ENCODE results near the gene HCN1.
A peak's percentile ranks its signal among the peaks of the same experiment; 100 is the strongest.
"Not testable (repeated sequence)": the region's sequence is repeated elsewhere in the genome, so short reads cannot be mapped to it uniquely, and the experiment has no call there.

The HCN1 gene

DNA sequence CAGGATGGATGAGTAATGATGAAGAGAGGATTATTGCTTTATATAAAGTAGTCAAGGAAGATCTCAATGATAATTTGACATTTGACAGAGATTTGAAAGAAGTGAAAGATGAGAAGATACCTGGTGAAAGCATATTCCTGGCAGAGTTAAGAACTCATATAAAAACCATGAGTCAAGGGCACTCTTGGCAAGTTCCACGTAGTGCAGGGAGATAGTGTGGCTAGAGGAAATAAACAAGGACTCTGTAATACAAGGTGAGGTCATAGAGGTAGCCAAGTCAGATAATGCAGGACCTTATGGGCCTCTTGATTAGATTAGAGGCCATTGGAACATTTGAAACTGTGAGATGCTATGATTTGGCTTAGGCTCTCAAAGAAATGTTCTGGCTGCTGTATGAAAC lies 72.3 kb downstream of the HCN1 start:
- 80 to 91% methylated on average over 1 of the region's 1 CpG for WGBS, 2 experiments (ENCODE audit: insufficient coverage in 2 of 2)
- Histone ChIP-seq H3K4me1 (ENCODE audit: control insufficient read depth, insufficient read depth, low read length, poor library complexity, severe bottlenecking) (no peaks in the 10 kb centered on the region), H3K27ac (ENCODE audit: low read depth, low read length, severe bottlenecking) (no peak overlapping the region), H3K36me3 (ENCODE audit: control insufficient read depth, insufficient read depth, low read length) (no peaks in the 10 kb centered on the region), H3K4me3 (ENCODE audit: extremely low read depth, insufficient read depth, low read length, poor library complexity, severe bottlenecking) (no peak overlapping the region), H3K9me3 (ENCODE audit: control insufficient read depth, low read length) (no peaks in the 10 kb centered on the region)

DNA sequence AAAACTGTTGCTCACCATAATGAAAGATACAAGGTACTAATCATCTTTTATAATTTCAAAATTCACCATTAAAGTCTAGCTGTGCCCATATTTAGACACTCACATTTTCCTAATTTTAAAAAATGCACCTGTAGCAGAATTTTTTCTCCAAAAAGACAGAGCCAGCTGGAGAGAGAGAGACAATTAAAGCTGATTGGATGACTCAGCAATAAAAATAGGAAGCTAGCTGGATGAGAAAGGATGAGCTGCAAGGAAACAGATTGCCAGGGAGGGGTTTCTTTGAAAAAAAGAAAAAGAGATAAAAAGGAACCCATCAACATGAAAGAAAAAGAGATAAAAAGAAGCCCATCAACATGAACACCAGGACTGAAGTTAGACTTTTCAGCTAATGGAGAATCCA lies 73.8 kb downstream of the HCN1 start:
- Histone ChIP-seq H3K27ac (ENCODE audit: low read depth, low read length, severe bottlenecking) (no peak overlapping the region), H3K36me3 (ENCODE audit: control insufficient read depth, insufficient read depth, low read length) (no peaks in the 10 kb centered on the region), H3K4me3 (ENCODE audit: extremely low read depth, insufficient read depth, low read length, poor library complexity, severe bottlenecking) (no peak overlapping the region), H3K4me1 (ENCODE audit: control insufficient read depth, insufficient read depth, low read length, poor library complexity, severe bottlenecking) (no peaks in the 10 kb centered on the region), H3K9me3 (ENCODE audit: control insufficient read depth, low read length) (no peaks in the 10 kb centered on the region)

GRCh38 chr5:45617859-45618416 lies 78.2 kb downstream of the HCN1 start:
- Histone ChIP-seq H3K27ac (ENCODE audit: low read depth, low read length, severe bottlenecking) (no peak overlapping the region), H3K36me3 (ENCODE audit: control insufficient read depth, insufficient read depth, low read length) (no peaks in the 10 kb centered on the region), H3K4me1 (ENCODE audit: control insufficient read depth, insufficient read depth, low read length, poor library complexity, severe bottlenecking) (no peaks in the 10 kb centered on the region), H3K4me3 (ENCODE audit: extremely low read depth, insufficient read depth, low read length, poor library complexity, severe bottlenecking) (no peak overlapping the region), H3K9me3 (ENCODE audit: control insufficient read depth, low read length) (no peaks in the 10 kb centered on the region)
- 69 to 94% methylated on average over 2 of the region's 3 CpGs for WGBS, 2 experiments (ENCODE audit: insufficient coverage in 2 of 2)

DNA sequence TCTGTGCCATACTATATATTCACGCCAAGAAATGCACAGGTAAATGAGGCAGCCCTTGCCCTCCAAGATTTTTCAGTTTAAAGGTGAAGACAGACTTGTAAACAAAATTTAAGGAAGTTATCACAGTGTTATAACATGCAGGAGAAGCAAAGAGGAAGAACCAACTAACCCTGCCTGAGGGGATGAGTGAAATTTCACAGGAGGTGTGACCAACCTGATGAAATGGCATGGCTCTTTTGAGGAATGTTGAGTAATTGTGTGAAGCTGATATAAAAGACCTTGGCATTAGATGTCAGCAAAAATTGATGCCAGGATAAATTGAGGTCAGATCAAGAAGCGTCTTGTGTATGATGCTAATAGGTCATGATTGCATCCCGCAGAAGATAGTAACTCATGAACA lies 86.5 kb downstream of the HCN1 start:
- Histone ChIP-seq H3K4me1 (ENCODE audit: control insufficient read depth, insufficient read depth, low read length, poor library complexity, severe bottlenecking) (no peaks in the 10 kb centered on the region), H3K4me3 (ENCODE audit: extremely low read depth, insufficient read depth, low read length, poor library complexity, severe bottlenecking) (no peak overlapping the region), H3K9me3 (ENCODE audit: control insufficient read depth, low read length) (no peaks in the 10 kb centered on the region), H3K36me3 (ENCODE audit: control insufficient read depth, insufficient read depth, low read length) (no peaks in the 10 kb centered on the region), H3K27ac (ENCODE audit: low read depth, low read length, severe bottlenecking) (no peak overlapping the region)
- WGBS, 2 experiments (ENCODE audit: insufficient coverage in 2 of 2), result 92 to 100% methylated on average over 2 of the region's 3 CpGs

GRCh38 chr5:45604092-45604491 lies 92.1 kb downstream of the HCN1 start:
- H3K27ac ChIP-seq (ENCODE audit: low read depth, low read length, severe bottlenecking), result no peak overlapping the region
- H3K36me3 ChIP-seq (ENCODE audit: control insufficient read depth, insufficient read depth, low read length), result no peaks in the 10 kb centered on the region
- no peak overlapping the region for H3K4me3 ChIP-seq (ENCODE audit: extremely low read depth, insufficient read depth, low read length, poor library complexity, severe bottlenecking)
- no peaks in the 10 kb centered on the region for H3K9me3 ChIP-seq (ENCODE audit: control insufficient read depth, low read length)
- 67% methylated on average over 1 of the region's 2 CpGs; no CpG with 5 or more reads in 1 of the 2 experiments for WGBS, 2 experiments (ENCODE audit: insufficient coverage in 2 of 2)
- H3K4me1 ChIP-seq (ENCODE audit: control insufficient read depth, insufficient read depth, low read length, poor library complexity, severe bottlenecking), result no peaks in the 10 kb centered on the region

DNA sequence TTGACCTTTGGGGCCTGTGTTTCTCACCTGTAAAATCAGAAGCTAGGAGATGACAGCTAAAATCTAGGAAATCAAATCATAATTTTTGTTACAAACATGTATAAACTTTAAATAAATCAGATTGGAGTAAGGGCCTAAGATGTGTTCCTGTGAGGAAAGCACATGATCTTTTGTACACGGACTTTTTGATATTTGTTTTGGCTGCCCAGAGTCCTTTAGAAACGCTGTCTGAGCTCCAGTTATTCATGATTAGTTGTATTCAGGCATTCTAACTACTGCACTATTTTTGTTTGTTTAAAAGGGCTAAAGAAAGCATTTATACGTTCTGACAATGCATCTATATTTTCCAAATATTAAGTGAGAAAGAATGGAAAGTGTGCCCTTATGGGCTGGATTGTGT lies 94.8 kb downstream of the HCN1 start:
- H3K4me3 ChIP-seq (ENCODE audit: extremely low read depth, insufficient read depth, low read length, poor library complexity, severe bottlenecking), result no peak overlapping the region
- no peaks in the 10 kb centered on the region for H3K36me3 ChIP-seq (ENCODE audit: control insufficient read depth, insufficient read depth, low read length)
- H3K9me3 ChIP-seq (ENCODE audit: control insufficient read depth, low read length), result no peaks in the 10 kb centered on the region
- H3K27ac ChIP-seq (ENCODE audit: low read depth, low read length, severe bottlenecking), result no peak overlapping the region
- 85 to 88% methylated on average over 1 to 2 of the region's 3 CpGs for WGBS, 2 experiments (ENCODE audit: insufficient coverage in 2 of 2)
- H3K4me1 ChIP-seq (ENCODE audit: control insufficient read depth, insufficient read depth, low read length, poor library complexity, severe bottlenecking), result no peaks in the 10 kb centered on the region

DNA sequence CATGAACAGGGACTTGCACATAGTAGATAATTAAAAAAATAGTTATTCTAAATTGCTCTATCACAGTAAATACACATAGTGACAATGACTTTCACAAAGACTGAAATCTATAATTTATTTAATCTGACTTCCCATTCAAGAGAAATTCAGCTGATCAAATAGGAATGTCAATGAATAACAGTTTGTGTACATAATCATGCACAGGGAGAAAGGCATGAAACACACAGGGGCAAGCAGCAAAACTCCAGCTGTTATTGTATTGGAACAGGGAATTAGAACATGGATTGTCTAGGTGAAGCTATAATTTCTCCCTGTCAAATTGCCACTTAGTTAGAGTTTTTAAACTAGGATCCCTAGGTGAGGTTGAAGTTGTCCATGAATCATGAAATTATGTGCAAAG lies 99.9 kb downstream of the HCN1 start:
- no peaks in the 10 kb centered on the region for H3K9me3 ChIP-seq (ENCODE audit: control insufficient read depth, low read length)
- no peak overlapping the region for H3K4me3 ChIP-seq (ENCODE audit: extremely low read depth, insufficient read depth, low read length, poor library complexity, severe bottlenecking)
- no peaks in the 10 kb centered on the region for H3K36me3 ChIP-seq (ENCODE audit: control insufficient read depth, insufficient read depth, low read length)
- no peak overlapping the region for H3K27ac ChIP-seq (ENCODE audit: low read depth, low read length, severe bottlenecking)
- no peaks in the 10 kb centered on the region for H3K4me1 ChIP-seq (ENCODE audit: control insufficient read depth, insufficient read depth, low read length, poor library complexity, severe bottlenecking)

DNA sequence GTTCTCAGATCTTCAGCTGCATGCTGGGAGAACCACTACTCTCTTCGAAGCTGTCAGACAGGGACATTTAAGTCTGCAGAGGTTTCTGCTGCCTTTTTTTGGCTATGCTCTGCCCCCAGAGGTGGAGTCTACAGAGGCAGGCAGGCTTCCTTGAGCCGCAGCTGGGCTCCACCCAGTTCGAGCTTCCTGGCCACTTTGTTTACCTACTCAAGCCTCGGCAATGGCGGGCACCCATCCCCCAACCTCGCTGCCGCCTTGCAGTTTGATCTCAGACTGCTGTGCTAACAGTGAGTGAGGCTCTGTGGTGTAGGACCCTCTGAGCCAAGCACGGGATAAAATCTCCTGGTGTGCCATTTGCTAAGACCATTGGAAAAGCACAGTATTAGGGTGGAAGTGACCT lies 110.2 kb downstream of the HCN1 start:
- 85 to 100% methylated on average over 5 to 8 of the region's 8 CpGs for whole genome bisulfite sequencing, 2 experiments (ENCODE audit: insufficient coverage in 2 of 2)
- H3K4me3 ChIP-seq (ENCODE audit: extremely low read depth, insufficient read depth, low read length, poor library complexity, severe bottlenecking); H3K4me1 ChIP-seq (ENCODE audit: control insufficient read depth, insufficient read depth, low read length, poor library complexity, severe bottlenecking); H3K9me3 ChIP-seq (ENCODE audit: control insufficient read depth, low read length); H3K27ac ChIP-seq (ENCODE audit: low read depth, low read length, severe bottlenecking); H3K36me3 ChIP-seq (ENCODE audit: control insufficient read depth, insufficient read depth, low read length): not testable (repeated sequence)

GRCh38 chr5:45578270-45578669 lies 117.9 kb downstream of the HCN1 start:
- WGBS, 2 experiments (ENCODE audit: insufficient coverage in 2 of 2), result 100% methylated on average over 1 of the region's 2 CpGs; no CpG with 5 or more reads in 1 of the 2 experiments

DNA sequence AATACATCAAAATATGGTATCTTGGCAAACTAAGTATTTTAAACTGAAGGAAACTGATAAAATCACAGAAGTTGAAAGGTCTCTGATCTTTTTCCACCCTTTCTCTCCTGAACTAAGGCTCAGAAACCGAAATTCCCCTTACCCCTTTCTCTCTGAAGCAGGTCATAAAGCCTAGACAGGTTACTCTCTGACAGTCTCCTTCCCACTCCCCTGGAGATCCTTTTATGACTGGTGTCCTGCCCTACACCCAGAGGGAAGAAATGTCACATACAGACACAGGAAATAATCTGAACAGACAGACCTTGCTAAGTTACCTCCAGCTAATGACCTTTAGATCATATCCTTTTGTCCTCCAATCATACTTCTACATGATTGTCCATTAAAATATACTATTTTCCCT lies 127.4 kb downstream of the HCN1 start:
- no peaks in the 10 kb centered on the region for H3K36me3 ChIP-seq (ENCODE audit: control insufficient read depth, insufficient read depth, low read length)
- no peaks in the 10 kb centered on the region for H3K9me3 ChIP-seq (ENCODE audit: control insufficient read depth, low read length)
- 57% methylated on average over 1 of the region's 1 CpG; no CpG with 5 or more reads in 1 of the 2 experiments for WGBS, 2 experiments (ENCODE audit: insufficient coverage in 2 of 2)
- H3K4me3 ChIP-seq (ENCODE audit: extremely low read depth, insufficient read depth, low read length, poor library complexity, severe bottlenecking), result no peak overlapping the region
- H3K4me1 ChIP-seq (ENCODE audit: control insufficient read depth, insufficient read depth, low read length, poor library complexity, severe bottlenecking), result no peaks in the 10 kb centered on the region
- H3K27ac ChIP-seq (ENCODE audit: low read depth, low read length, severe bottlenecking), result no peak overlapping the region

More at GRCh38 chr5:45578270-45578669, 117.9 kb downstream of the HCN1 start:
- Histone ChIP-seq H3K4me1 (ENCODE audit: control insufficient read depth, insufficient read depth, low read length, poor library complexity, severe bottlenecking) (no peaks in the 10 kb centered on the region), H3K36me3 (ENCODE audit: control insufficient read depth, insufficient read depth, low read length) (no peaks in the 10 kb centered on the region), H3K27ac (ENCODE audit: low read depth, low read length, severe bottlenecking) (peak overlapping the region; percentile 84), H3K9me3 (ENCODE audit: control insufficient read depth, low read length) (no peaks in the 10 kb centered on the region), H3K4me3 (ENCODE audit: extremely low read depth, insufficient read depth, low read length, poor library complexity, severe bottlenecking) (no peak overlapping the region)

DNA sequence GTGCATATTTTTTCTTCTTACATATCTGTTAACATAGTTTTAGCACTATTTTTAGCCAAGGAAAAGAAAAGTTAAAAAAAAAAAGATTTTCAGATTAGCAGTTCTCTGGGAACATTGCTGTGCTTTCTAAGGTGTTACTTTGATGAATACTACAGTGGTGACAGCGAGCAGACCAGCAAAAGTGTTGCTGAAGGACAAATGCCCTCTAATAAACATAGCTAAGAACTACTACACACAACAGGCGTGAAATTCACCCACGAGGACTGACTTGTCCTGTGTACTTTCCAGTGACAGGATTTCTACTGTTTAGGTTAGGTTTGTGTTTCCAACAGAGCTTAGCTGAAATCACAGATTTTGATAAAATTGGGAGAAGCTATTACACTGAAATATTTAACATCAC lies 153.8 kb downstream of the HCN1 start:
- Histone ChIP-seq H3K36me3 (ENCODE audit: control insufficient read depth, insufficient read depth, low read length) (no peaks in the 10 kb centered on the region), H3K27ac (ENCODE audit: low read depth, low read length, severe bottlenecking) (no peak overlapping the region), H3K4me3 (ENCODE audit: extremely low read depth, insufficient read depth, low read length, poor library complexity, severe bottlenecking) (no peak overlapping the region), H3K4me1 (ENCODE audit: control insufficient read depth, insufficient read depth, low read length, poor library complexity, severe bottlenecking) (no peaks in the 10 kb centered on the region), H3K9me3 (ENCODE audit: control insufficient read depth, low read length) (no peaks in the 10 kb centered on the region)
- WGBS, 2 experiments (ENCODE audit: insufficient coverage in 2 of 2), result no CpG with 5 or more reads among the region's 3 CpGs

Data from mesodermal cell (in vitro differentiated cells).